Endometrial microvascular endothelial cells (primary cell): Measurements from ENCODE around the gene TREML2. TPM values are rescaled to one million over a fixed set of nuclear protein-coding genes. Genes with fewer than 3 reads are reported as not detected.
"Not testable (repeated sequence)": the region's sequence is repeated elsewhere in the genome, so short reads cannot be mapped to it uniquely, and the experiment has no call there.

Experiments used
- in situ Hi-C: cut with HindIII; loops from 2 replicates; pipeline ENCODE4 v1.10.0; 2017; ENCODE audit warnings: low sequenced_read_pairs, low pct_unique_long_range_greater_than_20kb; ENCODE audit errors: inconsistent ontology term
- total RNA-seq: library from RNA; depleted of rRNA; stranded (reverse); fragments of >200 nt; gene quantifications from one replicate; pipeline ENCODE4 v1.2.3, GENCODE V29; 2015; ENCODE audit errors: inconsistent ontology term

Gene TREML2, protein sequence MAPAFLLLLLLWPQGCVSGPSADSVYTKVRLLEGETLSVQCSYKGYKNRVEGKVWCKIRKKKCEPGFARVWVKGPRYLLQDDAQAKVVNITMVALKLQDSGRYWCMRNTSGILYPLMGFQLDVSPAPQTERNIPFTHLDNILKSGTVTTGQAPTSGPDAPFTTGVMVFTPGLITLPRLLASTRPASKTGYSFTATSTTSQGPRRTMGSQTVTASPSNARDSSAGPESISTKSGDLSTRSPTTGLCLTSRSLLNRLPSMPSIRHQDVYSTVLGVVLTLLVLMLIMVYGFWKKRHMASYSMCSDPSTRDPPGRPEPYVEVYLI
- not detected for total RNA-seq

- in situ Hi-C loops: no loop called here
Measured at GRCh38 chr6:41200901-41201763, at the start of gene TREML2. Gene TREML2 (minus strand): TSS chr6:41201149. CDS start chr6:41201008, 141 bp downstream.

GRCh38 chr6:41247882-41248705 lies 47.1 kb upstream of the TREML2 start:
- in situ Hi-C loops: no loop called here

GRCh38 chr6:41247288-41247865 lies 46.4 kb upstream of the TREML2 start:
- in situ Hi-C loops: no loop called here

- in situ Hi-C loops: not testable (repeated sequence)
Measured at GRCh38 chr6:41246529-41246928, 45.6 kb upstream of the TREML2 start.

GRCh38 chr6:41239467-41240159 lies 38.7 kb upstream of the TREML2 start:
- in situ Hi-C loops: no loop called here

GRCh38 chr6:41237128-41237527 lies 36.2 kb upstream of the TREML2 start:
- in situ Hi-C loops: no loop called here

DNA sequence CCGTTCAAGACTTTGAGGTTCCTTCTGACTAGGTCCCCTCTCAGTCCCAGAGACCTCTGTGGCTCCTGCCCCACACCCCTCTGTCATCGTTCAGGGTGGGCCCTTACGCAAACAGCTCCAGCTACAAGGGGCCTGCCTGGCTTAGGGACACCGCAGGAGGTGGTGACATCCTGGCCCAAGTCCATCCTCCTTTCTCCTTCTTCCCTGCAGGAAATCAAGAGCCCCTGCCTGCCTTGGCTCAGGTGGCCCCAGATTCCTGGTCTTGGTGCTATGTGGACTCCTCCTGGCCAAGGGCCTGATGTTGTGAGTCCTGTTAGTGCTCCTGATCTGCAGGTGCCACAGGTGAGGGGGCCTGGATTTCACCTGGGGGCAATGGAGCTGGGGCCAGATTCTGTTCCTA lies 35.3 kb upstream of the TREML2 start:
- in situ Hi-C loops: no loop called here

DNA sequence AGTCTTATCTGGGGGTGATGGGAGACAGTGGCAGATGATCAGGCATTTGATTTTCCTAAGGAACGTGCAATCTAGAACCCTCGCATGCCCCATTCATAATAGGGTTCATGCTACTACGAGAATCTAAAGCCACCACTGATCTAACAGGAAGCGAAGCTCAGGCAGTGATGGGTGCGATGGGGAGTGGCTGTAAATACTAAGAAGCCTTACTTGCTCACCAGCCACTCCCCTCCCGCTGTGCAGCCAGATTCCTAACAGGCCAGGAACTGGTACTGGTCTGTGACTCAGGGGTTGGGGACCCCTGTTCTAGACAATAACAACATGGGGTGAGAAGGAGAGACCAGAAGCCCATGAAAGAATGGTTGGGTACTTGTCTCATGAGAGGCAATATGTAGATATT lies 31.7 kb upstream of the TREML2 start:
- in situ Hi-C loops: no loop called here

- in situ Hi-C loops: no loop called here
Measured at GRCh38 chr6:41231246-41231645, 30.3 kb upstream of the TREML2 start.

DNA sequence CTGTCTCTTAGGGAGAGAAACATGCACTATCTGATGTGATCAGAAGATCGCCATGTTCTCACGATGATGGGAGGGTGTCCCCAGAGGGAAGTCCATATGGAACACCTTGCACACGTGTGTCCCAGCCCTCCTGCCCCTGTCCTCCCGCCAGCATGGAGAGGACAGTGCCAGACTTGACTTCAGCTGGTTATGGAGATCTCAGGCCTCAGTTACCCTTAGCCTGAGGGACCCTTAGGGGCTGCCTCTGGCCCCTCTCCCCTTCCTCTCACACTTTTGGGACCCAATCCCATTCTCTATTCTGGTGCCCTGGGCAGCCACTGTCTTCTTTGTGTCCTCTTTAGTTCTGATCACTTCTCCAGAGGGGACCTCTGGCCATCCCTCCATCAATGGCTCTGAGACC lies 28.8 kb upstream of the TREML2 start:
- in situ Hi-C loops: no loop called here

GRCh38 chr6:41228616-41229015 lies 27.7 kb upstream of the TREML2 start:
- in situ Hi-C loops: no loop called here

GRCh38 chr6:41228096-41228495 lies 27.1 kb upstream of the TREML2 start, which contains the start of gene TREML4:
Gene TREML4 (plus strand): TSS chr6:41228349. CDS start chr6:41228428, 79 bp downstream.
- in situ Hi-C loops: no loop called here

DNA sequence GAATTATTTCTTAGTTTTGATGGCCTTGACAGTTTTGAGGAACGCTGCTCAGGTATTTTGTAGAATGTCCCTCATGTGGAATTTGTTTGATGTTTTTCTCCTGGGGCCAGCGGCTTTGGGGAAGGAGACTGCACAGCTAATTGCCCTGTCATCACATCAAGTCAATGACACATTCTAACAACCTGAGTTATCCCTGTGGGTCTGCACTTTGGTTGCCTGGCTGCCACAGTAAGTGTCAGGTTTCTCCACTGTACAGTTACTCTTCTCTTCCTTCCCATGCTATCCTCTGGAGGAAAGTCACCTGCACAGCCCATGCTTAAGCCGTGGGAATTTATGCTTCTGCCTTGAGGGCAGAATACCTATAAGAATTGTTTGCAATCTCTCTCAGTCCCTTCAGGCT lies 25.8 kb upstream of the TREML2 start:
- in situ Hi-C loops: no loop called here

DNA sequence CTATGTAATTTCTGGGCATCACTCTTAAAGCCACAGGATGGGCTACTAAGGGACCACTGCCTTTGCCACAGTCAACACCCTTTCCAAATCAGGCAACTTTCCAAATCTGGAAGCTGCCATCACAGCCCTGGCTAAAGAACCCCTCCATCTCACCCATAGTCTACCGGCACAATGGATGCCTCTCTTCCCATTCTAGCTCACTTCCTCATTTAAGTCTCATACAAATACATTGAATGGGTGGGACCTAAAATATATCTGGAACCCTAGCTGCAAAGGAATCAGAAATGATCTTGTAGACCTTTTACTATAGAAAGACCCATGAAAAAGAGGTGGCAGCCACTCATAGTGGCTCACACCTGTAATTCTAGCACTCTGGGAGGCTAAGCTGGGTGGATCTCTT lies 23.9 kb upstream of the TREML2 start:
- in situ Hi-C loops: no loop called here

- in situ Hi-C loops: no loop called here
Measured at GRCh38 chr6:41222513-41222912, 21.6 kb upstream of the TREML2 start.

DNA sequence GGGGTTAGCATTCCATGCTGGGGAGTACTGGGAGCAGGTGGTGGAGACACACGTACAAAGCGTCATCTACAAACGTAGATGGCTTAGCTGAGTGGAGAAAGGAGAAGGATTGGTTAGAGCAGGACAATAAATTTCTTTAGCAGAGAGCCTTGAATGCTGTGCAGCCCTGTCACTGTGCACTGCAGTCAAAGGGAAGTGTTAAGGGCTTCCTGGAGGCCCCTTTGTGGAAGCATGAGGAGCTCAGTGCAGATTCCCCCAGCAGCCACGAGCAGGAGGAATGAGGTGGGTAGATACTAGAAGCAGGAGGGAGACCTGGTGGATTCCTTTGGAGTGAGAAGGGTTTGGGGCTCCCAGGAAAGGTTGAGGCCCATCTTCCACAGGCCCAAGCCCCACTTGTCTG lies 21.1 kb upstream of the TREML2 start:
- in situ Hi-C loops: no loop called here

GRCh38 chr6:41216616-41217015 lies 15.7 kb upstream of the TREML2 start:
- in situ Hi-C loops: no loop called here

- in situ Hi-C loops: no loop called here
Measured at GRCh38 chr6:41215777-41216176, 14.8 kb upstream of the TREML2 start.
